Heart left ventricle (tissue), 16 donors: ENCODE measurements around the gene CACNA2D3. TPM values are rescaled to one million over a fixed set of nuclear protein-coding genes. Genes with fewer than 3 reads are reported as not detected.

Experiments
- ATAC-seq, 4 donors: fragments of 200-7000 bp; cut with Tn5 transposase; one replicate each; pipeline ENCODE4 v1.9.1; 2020 to 2022; ENCODE audit warnings: moderate library complexity in 4 of 4, mild to moderate bottlenecking in 3 of 4, moderate number of reproducible peaks in 1 of 4
- DNase-seq, 5 donors: peaks; one replicate each; pipeline ENCODE4 v3.0.0-alpha.2; 2020
- H3K27ac ChIP-seq, 12 donors: fragments of 200-600 bp; sonication (generic) in 4 of 12; one replicate each; pipeline versions ENCODE4 v1.5.0 to v1.8.0; 2016 to 2022; ENCODE audit warnings: mild to moderate bottlenecking in 2 of 12
- H3K27me3 ChIP-seq, 9 donors: fragments of 200-600 bp; sonication (generic) in 2 of 9; one replicate each; pipeline versions ENCODE4 v1.5.1 to v1.8.0; 2016 to 2022; ENCODE audit warnings: mild to moderate bottlenecking in 3 of 9
- H3K36me3 ChIP-seq, 9 donors: fragments of 200-600 bp; sonication (generic) in 2 of 9; one replicate each; pipeline versions ENCODE4 v1.5.0 to v1.8.0; 2018 to 2022; ENCODE audit warnings: mild to moderate bottlenecking in 2 of 9
- H3K4me1 ChIP-seq, 12 donors: fragments of 200-600 bp; sonication (generic) in 4 of 12; one replicate each; pipeline versions ENCODE4 v1.5.0 to v1.8.0; 2016 to 2022; ENCODE audit warnings: mild to moderate bottlenecking in 3 of 12
- H3K4me3 ChIP-seq, 12 donors: fragments of 200-600 bp; sonication (generic) in 4 of 12; one replicate each; pipeline versions ENCODE4 v1.5.0 to v1.8.0; 2017 to 2022; ENCODE audit warnings: mild to moderate bottlenecking in 9 of 12, moderate library complexity in 4 of 12
- H3K9me3 ChIP-seq, 12 donors: fragments of 200-600 bp; sonication (generic) in 4 of 12; one replicate each; pipeline versions ENCODE4 v1.5.0 to v1.8.0; 2016 to 2022; ENCODE audit warnings: mild to moderate bottlenecking in 1 of 12
- POLR2A ChIP-seq, 2 donors: fragments of 450-650 bp; IDR thresholded peaks; one replicate each; pipeline ENCODE4 v1.6.1; 2017; ENCODE audit warnings: antibody characterized with exemption in 2 of 2, mild to moderate bottlenecking in 2 of 2, moderate library complexity in 2 of 2
- WGBS, 4 donors: extraction: QIAGEN DNeasy Blood & Tissue Kit in 2 of 4; methylation state at CpG; one replicate each; pipeline versions ENCODE4 v1.1.5 to v1.1.7; 2013 to 2018; 5-methylcytosine and 5-hydroxymethylcytosine counted together
- intact Hi-C, 10 donors: fragments of 100-400 bp; cut with DNase I; formaldehyde crosslinking; loops; one replicate each; pipeline versions ENCODE4 v1.11.1 to v1.14.2; 2022
- polyA plus RNA-seq, 2 donors: library from polyadenylated mRNA; stranded (reverse); fragments of 200-250 nt; gene quantifications; one replicate each; pipeline ENCODE4 v1.2.3, GENCODE V29; 2013
- total RNA-seq, 9 donors: library from RNA; depleted of rRNA in 2 of 9; stranded (reverse); fragments of >200 nt in 2 of 9; fragmentation: NEBNext Ultra II Directional in 3 of 9; extraction: Animal tissue kit (Norgen Biotek cat#: 25700) in 3 of 9; gene quantifications; one replicate each; pipeline versions ENCODE4 v1.1.0 to v1.2.4, GENCODE V29; 2016 to 2023
- TF ChIP-seq, protein P1 (sequence below), 12 donors: fragments of 200-600 bp; sonication (generic) in 4 of 12; IDR thresholded peaks; one replicate each; pipeline versions ENCODE4 v1.5.0 to v1.8.0; 2018 to 2022; ENCODE audit warnings: antibody characterized with exemption in 12 of 12, mild to moderate bottlenecking in 5 of 12
- donor health status: ischemic (EF 13 %, LVEDD 7.1; RV severe dilation, severe dysfunction).
- donor health status: healthy with polysubstance abuse.
- donor health status: DM: no; HTN: yes; CAD: no.
- donor health status: DM: no; HTN: no; CAD: no.
- donor health status: ischemic (EF 25% LVEDD 6.9; RV normal size, moderate dysfunction).
- donor health status: ischemic (EF 25% LVEDD 5.7; RV mildly dilated, moderate dysfunction).
- donor health status: healthy.
- donor health status: DM: yes; HTN: yes; CAD: no.
- donor health status: ischemic (EF 35%, LVEDD 5.7; RV mildly dilated, moderate dysfunction).
- donor health status: nonischemic (EF 11% LVEDD 7.7; RV severe dilation, severe dysfunction).
- donor health status: DM: yes; HTN: yes; CAD: no.
- donor health status: PGD.
- donor health status: ischemic (EF 29% LVEDD 5.4; RV normal size, mild dysfunction).
- donor health status: nonischemic (EF 23%, LVEDD 6.1; RV moderate dilation, normal function).

CACNA2D3 gene
- total and polyA plus RNA-seq, 11 donors, result 0.17 to 25.1 (median 12.8) TPM

DNA sequence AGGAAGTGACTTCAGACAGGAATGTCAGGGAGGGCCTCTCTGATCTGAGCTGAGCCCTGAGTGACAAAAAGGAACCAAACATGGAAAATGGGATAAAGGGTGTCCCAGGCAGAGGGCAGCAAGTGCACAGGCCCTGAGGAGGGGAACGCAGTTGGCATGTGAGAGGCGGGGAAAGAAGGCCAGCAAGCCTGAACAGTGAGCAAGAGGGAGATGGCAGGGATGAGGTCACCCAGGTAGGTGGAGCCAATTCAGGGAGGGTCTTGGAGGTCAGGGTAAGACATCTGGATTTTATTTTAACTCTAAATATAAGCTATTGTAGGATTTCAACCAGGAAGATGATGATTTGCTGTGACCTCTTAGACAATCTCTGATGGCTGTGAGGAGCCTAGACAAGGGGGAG lies 637.8 kb downstream of the CACNA2D3 start:
- no peak for TF ChIP-seq POLR2A (IDR thresholded peaks at IDR 0.05)
- TF ChIP-seq, protein P1, sequence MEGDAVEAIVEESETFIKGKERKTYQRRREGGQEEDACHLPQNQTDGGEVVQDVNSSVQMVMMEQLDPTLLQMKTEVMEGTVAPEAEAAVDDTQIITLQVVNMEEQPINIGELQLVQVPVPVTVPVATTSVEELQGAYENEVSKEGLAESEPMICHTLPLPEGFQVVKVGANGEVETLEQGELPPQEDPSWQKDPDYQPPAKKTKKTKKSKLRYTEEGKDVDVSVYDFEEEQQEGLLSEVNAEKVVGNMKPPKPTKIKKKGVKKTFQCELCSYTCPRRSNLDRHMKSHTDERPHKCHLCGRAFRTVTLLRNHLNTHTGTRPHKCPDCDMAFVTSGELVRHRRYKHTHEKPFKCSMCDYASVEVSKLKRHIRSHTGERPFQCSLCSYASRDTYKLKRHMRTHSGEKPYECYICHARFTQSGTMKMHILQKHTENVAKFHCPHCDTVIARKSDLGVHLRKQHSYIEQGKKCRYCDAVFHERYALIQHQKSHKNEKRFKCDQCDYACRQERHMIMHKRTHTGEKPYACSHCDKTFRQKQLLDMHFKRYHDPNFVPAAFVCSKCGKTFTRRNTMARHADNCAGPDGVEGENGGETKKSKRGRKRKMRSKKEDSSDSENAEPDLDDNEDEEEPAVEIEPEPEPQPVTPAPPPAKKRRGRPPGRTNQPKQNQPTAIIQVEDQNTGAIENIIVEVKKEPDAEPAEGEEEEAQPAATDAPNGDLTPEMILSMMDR (IDR thresholded peaks at IDR 0.05), result no peak
- no peaks in the 10 kb centered on the region for H3K36me3 ChIP-seq
- no peak overlapping the region for H3K4me3 ChIP-seq
- DNase-seq (no peak), ATAC-seq (no peak)
- WGBS, 4 donors, result 86 to 90% (median 88%) methylated on average over 2 of the region's 2 CpGs
- no peaks in the 10 kb centered on the region for H3K27me3 ChIP-seq
- H3K27ac ChIP-seq, result no peak overlapping the region
- H3K9me3 ChIP-seq, result no peaks in the 10 kb centered on the region
- no peaks in the 10 kb centered on the region for H3K4me1 ChIP-seq
- intact Hi-C loops, result no loop called here

DNA sequence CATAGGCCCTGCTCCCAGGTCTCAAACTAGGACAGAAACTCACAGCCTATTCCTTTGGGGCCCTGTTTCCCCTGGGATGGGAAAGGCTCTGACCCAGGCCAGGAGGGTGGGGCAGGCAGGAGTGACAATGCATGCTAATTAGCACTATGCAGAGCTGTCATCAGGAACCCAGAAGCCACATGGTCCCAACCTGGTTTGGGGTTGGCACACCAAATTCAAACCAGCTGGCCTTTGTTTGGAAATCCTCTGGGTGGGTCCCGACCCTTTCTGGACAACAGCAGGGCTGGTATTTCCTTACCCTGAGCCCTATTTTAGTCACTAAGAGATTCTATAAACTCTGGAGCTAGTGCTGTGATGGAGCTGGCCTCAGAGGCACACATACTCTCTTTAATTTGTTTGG lies 639.3 kb downstream of the CACNA2D3 start:
- H3K9me3 ChIP-seq, result no peaks in the 10 kb centered on the region
- intact Hi-C loops, result no loop called here
- WGBS, 4 donors, result 43 to 67% (median 58%) methylated on average over 1 of the region's 1 CpG
- DNase-seq (no peak), ATAC-seq (no peak)
- H3K27me3 ChIP-seq, result no peaks in the 10 kb centered on the region
- no peak for TF ChIP-seq POLR2A (IDR thresholded peaks at IDR 0.05)
- TF ChIP-seq, protein P1 (IDR thresholded peaks at IDR 0.05), result no peak
- no peaks in the 10 kb centered on the region for H3K4me1 ChIP-seq
- no peak overlapping the region for H3K4me3 ChIP-seq
- H3K36me3 ChIP-seq, result no peaks in the 10 kb centered on the region
- H3K27ac ChIP-seq, result no peak overlapping the region

DNA sequence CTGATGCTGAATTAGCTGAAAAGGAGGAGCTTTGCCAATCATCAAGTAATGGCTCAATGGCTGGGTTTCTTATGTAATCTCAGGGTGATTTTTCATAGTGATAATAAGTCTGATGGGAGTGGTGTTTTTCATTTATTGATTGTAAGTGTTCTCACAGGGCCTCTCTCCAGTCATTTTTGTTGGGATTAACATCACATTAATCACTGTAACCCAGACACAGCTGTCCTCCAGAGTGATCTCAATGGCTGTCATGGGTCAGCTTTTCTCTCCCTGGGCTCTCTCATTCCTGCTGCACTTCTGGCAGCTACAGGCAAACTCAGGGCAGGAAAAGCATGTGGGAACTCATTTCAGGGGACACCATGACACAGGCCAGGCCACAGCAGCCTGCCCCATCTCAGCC lies 642.6 kb downstream of the CACNA2D3 start:
- H3K36me3 ChIP-seq, result no peaks in the 10 kb centered on the region
- no peak overlapping the region for H3K27ac ChIP-seq

DNA sequence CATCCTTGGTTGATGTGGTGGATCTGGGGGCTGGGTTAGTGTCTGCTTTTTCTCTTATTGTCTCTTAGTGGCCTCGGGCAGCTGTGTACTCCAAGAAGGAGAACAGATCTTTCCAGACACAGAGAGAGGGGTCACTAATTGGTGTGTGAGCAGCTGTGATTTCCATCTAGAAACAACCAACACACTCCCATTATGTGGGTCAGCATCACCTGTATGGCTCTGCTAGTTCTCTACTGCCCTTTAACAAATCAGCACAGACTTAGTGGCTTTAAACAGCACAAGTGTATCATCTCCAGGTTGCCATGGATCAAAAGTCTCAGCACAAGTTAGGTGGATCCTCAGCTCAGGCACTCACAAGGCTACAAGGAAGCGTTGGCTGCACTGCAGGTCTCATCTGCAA lies 648.7 kb downstream of the CACNA2D3 start:
- no peaks in the 10 kb centered on the region for H3K9me3 ChIP-seq
- H3K27ac ChIP-seq, result no peak overlapping the region
- no peak for ATAC-seq
- H3K27me3 ChIP-seq, result no peaks in the 10 kb centered on the region
- no peaks in the 10 kb centered on the region for H3K4me1 ChIP-seq
- intact Hi-C loops, result no loop called here
- no peak overlapping the region for H3K4me3 ChIP-seq
- WGBS, 4 donors, result 64 to 86% (median 69%) methylated on average over 2 of the region's 2 CpGs
- no peak for DNase-seq
- TF ChIP-seq, protein P1 (IDR thresholded peaks at IDR 0.05), result no peak
- TF ChIP-seq POLR2A (IDR thresholded peaks at IDR 0.05), result no peak
- no peaks in the 10 kb centered on the region for H3K36me3 ChIP-seq

More for the DNA sequence above, 642.6 kb downstream of the CACNA2D3 start:
- intact Hi-C loops, result no loop called here
- Histone ChIP-seq H3K27me3 (no peaks in the 10 kb centered on the region), H3K4me3 (no peak overlapping the region), H3K4me1 (no peaks in the 10 kb centered on the region), H3K9me3 (no peaks in the 10 kb centered on the region)
- DNase-seq (no peak), ATAC-seq (no peak)
- TF ChIP-seq POLR2A (IDR thresholded peaks at IDR 0.05), result no peak
- TF ChIP-seq, protein P1 (IDR thresholded peaks at IDR 0.05), result no peak
